A549 (cell line): ENCODE results near the gene POLR2E. TPM values are rescaled to one million over a fixed set of nuclear protein-coding genes. Genes with fewer than 3 reads are reported as not detected.
A peak's percentile ranks its signal among the peaks of the same experiment; 100 is the strongest.

ENCODE experiments used
- ATAC-seq, 2 experiments: fragments of 200-7000 bp in 1 of 2; fragments of >200 bp in 1 of 2; cut with Nextera tagmentation in 1 of 2; cut with Tn5 transposase in 1 of 2; 3 replicates each; pipeline versions ENCODE4 v1.8.0 to v1.9.1; 2018 to 2020; ENCODE audit warnings: mild to moderate bottlenecking in 1 of 2, moderate library complexity in 1 of 2
- CTCF ChIA-PET: fragments of 300-600 bp; sonication (Branson Sonifier 250); formaldehyde crosslinking; extraction: SDS; loops from one replicate; lab custom pipeline; 2021; ENCODE audit warnings: antibody characterized with exemption, inconsistent platforms; lab: Yijun Ruan, JAX
- POLR2A ChIA-PET: fragments of 350-600 bp; formaldehyde crosslinking; extraction: SDS; loops from one replicate; lab custom pipeline; 2021; ENCODE audit warnings: antibody characterized with exemption, inconsistent platforms; lab: Yijun Ruan, JAX
- DNase-seq, 2 experiments: peaks; one replicate each; pipeline versions ENCODE4 v3.0.0 to v3.0.0-alpha.2; 2011 to 2016; ENCODE audit warnings: low read depth in 1 of 2, low spot score in 1 of 2
- FAIRE-seq: peaks from 2 replicates; lab custom pipeline; 2011; peaks lifted over from hg19 to GRCh38; lab: Jason Lieb, UNC
- H3K27ac ChIP-seq, 2 experiments: fragments of >200 bp; sonication (Bioruptor Twin); formaldehyde crosslinking; 3 replicates each; pipeline ENCODE4 v1.5.1; 2016 to 2017
- H3K4me1 ChIP-seq: fragments of >200 bp; sonication (Bioruptor Twin); formaldehyde crosslinking; 3 replicates; pipeline ENCODE4 v1.6.1; 2016
- H3K4me2 ChIP-seq: fragments of >200 bp; sonication (Bioruptor Twin); formaldehyde crosslinking; 3 replicates; pipeline ENCODE4 v1.6.1; 2016
- H3K4me3 ChIP-seq: fragments of >200 bp; sonication (Bioruptor Twin); formaldehyde crosslinking; 3 replicates; pipeline ENCODE4 v1.5.1; 2016
- H3K9me3 ChIP-seq: fragments of >200 bp; sonication (Bioruptor Twin); formaldehyde crosslinking; 3 replicates; pipeline ENCODE4 v1.6.1; 2016
- ATOH8 ChIP-seq: fragments of 250-450 bp; sonication (Bioruptor Pico); IDR thresholded peaks from 2 replicates; pipeline ENCODE4 v1.5.0; 2020; ENCODE audit warnings: low read depth, mild to moderate bottlenecking, moderate library complexity
- CBX2 ChIP-seq: fragments of 200-600 bp; sonication (generic); IDR thresholded peaks from 2 replicates; pipeline ENCODE4 v1.6.1; 2016; ENCODE audit warnings: low read depth, mild to moderate bottlenecking, borderline replicate concordance
- CEBPB ChIP-seq, 2 experiments: fragments of >200 bp in 1 of 2; sonication (Bioruptor Twin) in 1 of 2; formaldehyde crosslinking in 1 of 2; IDR thresholded peaks; 2 replicates each; pipeline ENCODE4 v1.6.1; 2012 to 2016
- CHD4 ChIP-seq: fragments of 200-600 bp; sonication (generic); IDR thresholded peaks from 2 replicates; pipeline ENCODE4 v1.6.1; 2016; ENCODE audit warnings: antibody characterized with exemption, mild to moderate bottlenecking, borderline replicate concordance
- CTCF ChIP-seq: fragments of >200 bp; sonication (Bioruptor Twin); formaldehyde crosslinking; IDR thresholded peaks from 3 replicates; pipeline ENCODE4 v1.5.1; 2016
- EHMT2 ChIP-seq: fragments of 200-600 bp; sonication (generic); IDR thresholded peaks from 2 replicates; pipeline ENCODE4 v1.6.1; 2016; ENCODE audit warnings: antibody characterized with exemption, low read depth, mild to moderate bottlenecking, moderate library complexity
- FOSB ChIP-seq: fragments of 250-450 bp; sonication (Bioruptor Pico); IDR thresholded peaks from 2 replicates; pipeline ENCODE4 v1.5.0; 2020; ENCODE audit warnings: mild to moderate bottlenecking, moderate library complexity
- HDAC2 ChIP-seq: fragments of 200-600 bp; sonication (generic); IDR thresholded peaks from 2 replicates; pipeline ENCODE4 v1.6.1; 2016
- KDM1A ChIP-seq: fragments of 200-600 bp; sonication (generic); IDR thresholded peaks from 2 replicates; pipeline ENCODE4 v1.6.1; 2016; ENCODE audit warnings: low read depth, mild to moderate bottlenecking
- KDM5A ChIP-seq: fragments of 200-600 bp; sonication (generic); IDR thresholded peaks from 2 replicates; pipeline ENCODE4 v1.6.1; 2016; ENCODE audit warnings: antibody characterized with exemption, mild to moderate bottlenecking
- MAFK ChIP-seq: fragments of 450-650 bp; IDR thresholded peaks from 2 replicates; pipeline ENCODE4 v1.6.1; 2014; ENCODE audit not compliant: partially characterized antibody
- MYC ChIP-seq: IDR thresholded peaks from 2 replicates; pipeline ENCODE4 v1.6.1; 2012; ENCODE audit warnings: mild to moderate bottlenecking, inconsistent platforms, low read length, improper control_type of control experiment, borderline replicate concordance
- NFE2L2 ChIP-seq: fragments of 150-350 bp; conservative IDR thresholded peaks from 2 replicates; pipeline ENCODE4 v1.6.1; 2014; ENCODE audit warnings: low read length
- PHF8 ChIP-seq: fragments of 200-600 bp; sonication (generic); IDR thresholded peaks from 2 replicates; pipeline ENCODE4 v1.6.1; 2016; ENCODE audit warnings: low read depth, mild to moderate bottlenecking, antibody characterized with exemption, moderate library complexity, borderline replicate concordance
- POLR2AphosphoS2 ChIP-seq: conservative IDR thresholded peaks from 2 replicates; pipeline ENCODE4 v1.6.1; 2012; ENCODE audit warnings: low read length, improper control_type of control experiment, inconsistent platforms
- RCOR1 ChIP-seq: fragments of 150-350 bp; IDR thresholded peaks from 2 replicates; pipeline ENCODE4 v1.6.1; 2014; ENCODE audit warnings: antibody characterized with exemption, low read length, low read depth
- TP53 ChIP-seq: fragments of 250-450 bp; sonication (Bioruptor Pico); IDR thresholded peaks from 2 replicates; pipeline ENCODE4 v1.5.0; 2021; ENCODE audit warnings: mild to moderate bottlenecking, moderate library complexity
- ZC3H11A ChIP-seq: fragments of 450-650 bp; IDR thresholded peaks from 2 replicates; pipeline ENCODE4 v1.6.1; 2014; ENCODE audit warnings: antibody characterized with exemption, mild to moderate bottlenecking
- ZSCAN20 ChIP-seq: fragments of 250-450 bp; sonication (Bioruptor Pico); IDR thresholded peaks from 2 replicates; pipeline ENCODE4 v1.8.0; 2022; ENCODE audit warnings: mild to moderate bottlenecking, moderate library complexity
- WGBS: methylation state at CpG from one replicate; pipeline ENCODE4 v1.1.6; 2017; ENCODE audit errors: missing lambda C conversion rate; 5-methylcytosine and 5-hydroxymethylcytosine counted together
- polyA plus RNA-seq, 4 experiments: library from polyadenylated mRNA; depleted of rRNA in 3 of 4; stranded (reverse); fragments of >200 nt; fragmentation: RNase III in 1 of 4; extraction: RNeasy Plus Mini Kit Qiagen cat#74134 plus additional on column Dnase treatment in 1 of 4; gene quantifications; 2 replicates in 3 of 4; 3 replicates in 1 of 4; pipeline ENCODE4 v1.2.3, GENCODE V29; 2011 to 2017

POLR2E gene
- polyA plus RNA-seq, 2 of the 4 experiments (the other 2 are of a cell fraction) = 99.6 to 172 TPM

GRCh38 chr19:1126984-1127760 is 32.0 kb upstream of the POLR2E start (continued):
- TF ChIP-seq RCOR1 = no peak

- no peak for ATAC-seq
- POLR2A ChIA-PET = no interaction called here
- Histone ChIP-seq H3K9me3 (no peaks in the 10 kb centered on the region), H3K4me1 (peaks cover 9% of the 10 kb centered on the region; the same call in 2 of the 3 replicates), H3K27ac (peak overlapping the region; percentile 24 to 77; a peak in 4 of 6 replicates), H3K4me2 (no peak overlapping the region), H3K4me3 (no peak overlapping the region)
- DNase-seq = no peak
- TF ChIP-seq POLR2AphosphoS2 (no peak), CEBPB (IDR thresholded peaks at IDR 0.05) (no peak; a peak in 1 of 4 replicates), EHMT2 (no peak), CHD4 (no peak), HDAC2 (no peak), FOSB (CRISPR knock-in tag) (no peak), TP53 (CRISPR knock-in tag) (no peak), MAFK (no peak), KDM1A (no peak), ZSCAN20 (CRISPR knock-in tag) (no peak), CTCF (no peak), KDM5A (no peak), CBX2 (no peak), ZC3H11A (no peak), NFE2L2 (no peak), ATOH8 (CRISPR knock-in tag) (no peak), MYC (no peak), PHF8 (no peak)
- no peak for FAIRE-seq
- CTCF ChIA-PET = interaction anchor here (0.6 to 4.5 kb wide), 4 partner anchors 13 to 717 kb away, joined by 3 to 29 read pairs (median 4); no protein-coding TSS in a partner anchor
- 78% methylated on average over 32 of the region's 33 CpGs for WGBS
These were observed 30.7 kb upstream of the POLR2E start for GRCh38 chr19:1125601-1126467.
